ENCODE data around the gene DGKQ. TPM values are rescaled to one million over a fixed set of nuclear protein-coding genes. Genes with fewer than 3 reads are reported as not detected.

The DGKQ gene
- total RNA-seq, 1 experiment from 2014 or later, result 11.5 TPM

- intact Hi-C loops (cut with micrococcal nuclease; ENCODE audit: unreplicated experiment), result no loop called here
- Histone ChIP-seq H3F3A (ENCODE audit: insufficient read depth, low read depth) (peaks cover 13% of the 10 kb centered on the region; the same call in 1 of the 2 replicates), H3K4me3 (no peak overlapping the region), H3K27me3 (ENCODE audit: insufficient read depth, low read depth) (no peaks in the 10 kb centered on the region), H2AFZ (no peak overlapping the region), H3K4me2 (no peak overlapping the region), H3K36me3 (ENCODE audit: low read depth) (no peaks in the 10 kb centered on the region), H3K4me1 (replicated peaks; ENCODE audit: insufficient read depth) (peaks cover 20% of the 10 kb centered on the region), H3K27ac (no peak overlapping the region), H3K9me2 (ENCODE audit: insufficient read depth) (no peaks in the 10 kb centered on the region), H3K9me3 (ENCODE audit: insufficient read depth, low read depth) (no peaks in the 10 kb centered on the region), H4K20me1 (ENCODE audit: insufficient read depth) (peaks cover 5% of the 10 kb centered on the region; the same call in 1 of the 2 replicates), H3K79me2 (ENCODE audit: low read depth) (peaks cover 10% of the 10 kb centered on the region; the same call in 1 of the 2 replicates)
- no peak for DNase-seq
- TF ChIP-seq EZH2 (IDR thresholded peaks at IDR 0.05; ENCODE audit: low read depth) (no peak), CTCF (conservative IDR thresholded peaks at IDR 0.05) (no peak)
- BruUV-seq (replicated peaks), result no TSS peak
- POLR2A ChIA-PET (ENCODE audit: unreplicated experiment), result interaction anchor here (0.7 kb wide), 3 partner anchors 8 to 52 kb away, joined by 3 to 4 read pairs (median 3); no protein-coding TSS in a partner anchor
- CTCF ChIA-PET, result no interaction called here
Measured at GRCh38 chr4:991451-992296, 18.3 kb upstream of the DGKQ start.

GRCh38 chr4:990746-991367, 17.5 kb upstream of the DGKQ start:
- H3F3A ChIP-seq (ENCODE audit: insufficient read depth, low read depth), result peaks cover 20% of the 10 kb centered on the region; the same call in 1 of the 2 replicates
- no peak for DNase-seq
- H3K4me2 ChIP-seq, result no peak overlapping the region
- H4K20me1 ChIP-seq (ENCODE audit: insufficient read depth), result peaks cover 5% of the 10 kb centered on the region; the same call in 1 of the 2 replicates
- no peak overlapping the region for H2AFZ ChIP-seq
- no peaks in the 10 kb centered on the region for H3K36me3 ChIP-seq (ENCODE audit: low read depth)
- ChIA-PET CTCF (no interaction called here), POLR2A (ENCODE audit: unreplicated experiment) (no interaction called here)
- no TSS peak for BruUV-seq (replicated peaks)
- peaks cover 25% of the 10 kb centered on the region for H3K4me1 ChIP-seq (replicated peaks; ENCODE audit: insufficient read depth)
- H3K27me3 ChIP-seq (ENCODE audit: insufficient read depth, low read depth), result no peaks in the 10 kb centered on the region
- no peaks in the 10 kb centered on the region for H3K9me3 ChIP-seq (ENCODE audit: insufficient read depth, low read depth)
- H3K4me3 ChIP-seq, result no peak overlapping the region
- H3K9me2 ChIP-seq (ENCODE audit: insufficient read depth), result no peaks in the 10 kb centered on the region
- intact Hi-C loops (cut with micrococcal nuclease; ENCODE audit: unreplicated experiment), result no loop called here
- H3K79me2 ChIP-seq (ENCODE audit: low read depth), result peaks cover 17% of the 10 kb centered on the region
- no peak for TF ChIP-seq CTCF (conservative IDR thresholded peaks at IDR 0.05)
- TF ChIP-seq EZH2 (IDR thresholded peaks at IDR 0.05; ENCODE audit: low read depth), result no peak
- no peak overlapping the region for H3K27ac ChIP-seq

- intact Hi-C loops (cut with micrococcal nuclease; ENCODE audit: unreplicated experiment), result loop anchor here (10.0 kb wide), 1 partner anchor 375 kb away; no protein-coding TSS in a partner anchor
- Histone ChIP-seq H3K9me3 (ENCODE audit: insufficient read depth, low read depth) (no peaks in the 10 kb centered on the region), H3F3A (ENCODE audit: insufficient read depth, low read depth) (peaks cover 15% of the 10 kb centered on the region; the same call in 1 of the 2 replicates), H3K79me2 (ENCODE audit: low read depth) (peaks cover 22% of the 10 kb centered on the region), H3K9me2 (ENCODE audit: insufficient read depth) (no peaks in the 10 kb centered on the region), H3K4me1 (replicated peaks; ENCODE audit: insufficient read depth) (peaks cover 32% of the 10 kb centered on the region), H2AFZ (no peak overlapping the region), H3K4me3 (no peak overlapping the region), H3K4me2 (no peak overlapping the region), H3K36me3 (ENCODE audit: low read depth) (no peaks in the 10 kb centered on the region), H3K27ac (no peak overlapping the region), H4K20me1 (ENCODE audit: insufficient read depth) (peaks cover 5% of the 10 kb centered on the region; the same call in 1 of the 2 replicates), H3K27me3 (ENCODE audit: insufficient read depth, low read depth) (no peaks in the 10 kb centered on the region)
- TF ChIP-seq CTCF (conservative IDR thresholded peaks at IDR 0.05) (no peak), EZH2 (IDR thresholded peaks at IDR 0.05; ENCODE audit: low read depth) (no peak)
- no peak for DNase-seq
- CTCF ChIA-PET, result no interaction called here
- POLR2A ChIA-PET (ENCODE audit: unreplicated experiment), result no interaction called here
- no TSS peak for BruUV-seq (replicated peaks)
Measured at GRCh38 chr4:989722-990471, 16.5 kb upstream of the DGKQ start.

All from PC-9 (cell line).